C4-2B (cell line): ENCODE measurements around the gene LITAF.

Experiments used
- CTCF ChIP-seq: fragments of 450-650 bp; conservative IDR thresholded peaks from 2 replicates; pipeline ENCODE4 v1.5.1; 2017; ENCODE audit warnings: mild to moderate bottlenecking
- ZFX ChIP-seq: fragments of 450-650 bp; IDR thresholded peaks from 2 replicates; pipeline ENCODE4 v1.6.1; 2017

DNA sequence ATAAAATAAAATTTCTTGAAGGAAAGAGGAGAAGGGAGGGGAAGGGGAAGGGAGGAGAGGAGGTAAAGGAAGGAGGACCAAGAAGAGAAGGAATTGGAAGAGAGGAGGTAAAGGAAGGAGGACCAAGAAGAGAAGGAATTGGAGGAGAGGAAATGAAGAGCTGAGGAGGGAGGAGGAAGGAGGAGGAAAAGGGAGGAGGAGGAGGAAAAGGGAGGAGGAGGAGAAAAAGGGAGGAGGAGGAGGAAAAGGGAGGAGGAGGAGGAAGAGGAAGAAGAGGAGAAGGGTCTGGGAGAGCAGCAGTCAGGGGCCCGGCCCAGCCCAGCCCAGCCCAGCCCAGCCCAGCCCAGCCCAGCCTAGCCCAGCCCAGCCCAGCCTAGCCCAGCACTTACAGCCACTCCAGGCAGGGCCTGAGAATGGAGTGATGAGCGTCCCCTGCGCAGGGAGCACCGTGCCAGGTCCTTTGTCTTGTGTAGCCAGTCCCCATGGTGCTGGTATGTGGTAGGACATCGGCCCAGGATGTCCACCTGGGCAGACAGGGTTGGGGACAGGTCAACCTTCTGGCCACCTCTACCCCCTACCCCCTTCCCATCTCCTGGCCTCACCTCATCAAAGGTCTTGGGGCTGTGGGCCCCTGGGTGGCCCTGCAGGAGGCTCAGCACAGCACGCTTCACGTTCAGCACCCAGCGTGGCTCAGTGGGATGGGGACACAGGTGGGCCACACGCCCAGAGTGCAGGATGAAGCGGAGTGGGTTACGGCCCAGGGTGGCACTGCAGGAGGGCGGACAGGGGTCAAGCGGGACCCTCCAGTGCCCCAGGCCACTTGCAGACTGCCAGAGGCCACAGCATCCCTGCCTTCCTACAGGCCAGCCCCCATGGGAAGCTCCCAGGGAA, 70.9 kb downstream of the LITAF start:
- TF ChIP-seq CTCF (no peak), ZFX (no peak)
